GM12878 (cell line): Measurements from ENCODE around the gene TRAF3IP1. TPM values are rescaled to one million over a fixed set of nuclear protein-coding genes. Genes with fewer than 3 reads are reported as not detected.

Source experiments
- ATAC-seq: fragments of 200-7000 bp; cut with Tn5 transposase; 3 replicates; pipeline ENCODE4 v1.9.1; 2020; ENCODE audit warnings: mild to moderate bottlenecking, moderate library complexity
- BruUV-seq: library from RNA; stranded (reverse); fragments of 400-500 nt; replicated peaks from 2 replicates; lab custom pipeline; 2021; lab: Mats Ljungman, UMichigan
- CTCF ChIA-PET: fragments of 300-600 bp; sonication (Branson Sonifier 250); formaldehyde crosslinking; extraction: SDS; loops from one replicate; lab custom pipeline; 2021; ENCODE audit warnings: inconsistent platforms; lab: Yijun Ruan, JAX
- POLR2A ChIA-PET: fragments of 350-600 bp; formaldehyde crosslinking; extraction: SDS; loops from one replicate; lab custom pipeline; 2021; ENCODE audit warnings: inconsistent platforms; lab: Charles Lee
- RAD21 ChIA-PET: fragments of 300-600 bp; sonication (Branson Sonifier 250); formaldehyde crosslinking; loops from one replicate; lab custom pipeline; 2023; ENCODE audit warnings: antibody characterized with exemption; ENCODE audit not compliant: unreplicated experiment; lab: Charles Lee
- SMC1A ChIA-PET: fragments of 300-600 bp; sonication (Branson Sonifier 250); formaldehyde crosslinking; loops from one replicate; lab custom pipeline; 2023; ENCODE audit not compliant: unreplicated experiment, uncharacterized antibody; lab: Charles Lee
- DNase-seq: peaks from one replicate; pipeline ENCODE4 v3.0.0-alpha.2; 2011; ENCODE audit warnings: low read depth, low spot score
- FAIRE-seq: peaks from 3 replicates; lab custom pipeline; 2011; peaks lifted over from hg19 to GRCh38; lab: Jason Lieb, UNC
- H2AFZ ChIP-seq: 2 replicates; pipeline ENCODE4 v1.6.0; 2011; ENCODE audit warnings: low read depth, low read length, control low read depth; ENCODE audit not compliant: control insufficient read depth
- H3K27ac ChIP-seq: 2 replicates; pipeline ENCODE4 v1.5.1; 2011; ENCODE audit warnings: control low read depth; ENCODE audit not compliant: control insufficient read depth, insufficient read depth
- H3K27me3 ChIP-seq, 2 experiments: replicated peaks in 1 of 2; 2 replicates each; pipeline versions ENCODE4 v1.6.0 to v1.6.1; 2011; ENCODE audit warnings: low read length in 1 of 2; ENCODE audit not compliant: control insufficient read depth in 2 of 2, insufficient read depth in 2 of 2
- H3K36me3 ChIP-seq, 2 experiments: 2 replicates each; pipeline ENCODE4 v1.5.1; 2011; ENCODE audit warnings: low read length in 1 of 2; ENCODE audit not compliant: control insufficient read depth in 2 of 2, insufficient read depth in 2 of 2
- H3K4me1 ChIP-seq: 2 replicates; pipeline ENCODE4 v1.6.1; 2011; ENCODE audit warnings: mild to moderate bottlenecking, low read length, moderate library complexity, mixed read lengths; ENCODE audit not compliant: control insufficient read depth, insufficient read depth
- H3K4me2 ChIP-seq: 2 replicates; pipeline ENCODE4 v1.6.0; 2011; ENCODE audit warnings: control low read depth; ENCODE audit not compliant: control insufficient read depth, insufficient read depth
- H3K4me3 ChIP-seq: fragments of 200-600 bp; sonication (generic); 2 replicates; pipeline ENCODE4 v1.5.1; 2016
- H3K79me2 ChIP-seq: 2 replicates; pipeline ENCODE4 v1.6.0; 2011; ENCODE audit warnings: low read length; ENCODE audit not compliant: control insufficient read depth, insufficient read depth
- H3K9ac ChIP-seq: 2 replicates; pipeline ENCODE4 v1.8.0; 2011; ENCODE audit warnings: low read length, control low read depth, mixed read lengths; ENCODE audit not compliant: control insufficient read depth, insufficient read depth
- H3K9me3 ChIP-seq: replicated peaks from 3 replicates; pipeline ENCODE4 v1.5.1; 2011; ENCODE audit warnings: mild to moderate bottlenecking, low read length; ENCODE audit not compliant: control insufficient read depth, insufficient read depth
- H4K20me1 ChIP-seq: 2 replicates; pipeline ENCODE4 v1.6.0; 2011; ENCODE audit not compliant: control insufficient read depth, insufficient read depth
- ASH2L ChIP-seq: fragments of 300-600, 200-600 bp; sonication (generic); IDR thresholded peaks from 2 replicates; pipeline ENCODE4 v1.6.1; 2017; ENCODE audit warnings: low read depth, mild to moderate bottlenecking, borderline replicate concordance
- BMI1 ChIP-seq: fragments of 450-650 bp; IDR thresholded peaks from 2 replicates; pipeline ENCODE4 v1.6.1; 2016; ENCODE audit warnings: mild to moderate bottlenecking, moderate library complexity, borderline replicate concordance
- CBFB ChIP-seq: IDR thresholded peaks from 2 replicates; pipeline ENCODE4 v1.6.1; 2016; ENCODE audit warnings: antibody characterized with exemption, low read depth
- CBX5 ChIP-seq: sonication (generic); IDR thresholded peaks from 2 replicates; pipeline ENCODE4 v1.6.1; 2016; ENCODE audit warnings: low read depth, moderate library complexity, mild to moderate bottlenecking, inconsistent platforms
- CHD1 ChIP-seq: IDR thresholded peaks from 2 replicates; pipeline ENCODE4 v1.6.1; 2012; ENCODE audit warnings: low read depth, low read length, improper control_type of control experiment
- DPF2 ChIP-seq: fragments of 450-650 bp; IDR thresholded peaks from 2 replicates; pipeline ENCODE4 v1.6.1; 2017; ENCODE audit warnings: mild to moderate bottlenecking
- IKZF2 ChIP-seq, 2 experiments: fragments of 450-650 bp; IDR thresholded peaks; 2 replicates each; pipeline ENCODE4 v1.6.1; 2017; ENCODE audit warnings: mild to moderate bottlenecking in 2 of 2, moderate library complexity in 2 of 2
- KAT2A ChIP-seq: conservative IDR thresholded peaks from 2 replicates; pipeline ENCODE4 v1.6.1; 2011; ENCODE audit warnings: low read depth, low read length; ENCODE audit not compliant: control insufficient read depth
- LARP7 ChIP-seq: fragments of 450-650 bp; IDR thresholded peaks from 2 replicates; pipeline ENCODE4 v1.6.1; 2017; ENCODE audit warnings: mild to moderate bottlenecking
- POLR2AphosphoS5 ChIP-seq: IDR thresholded peaks from 2 replicates; pipeline ENCODE4 v1.6.1; 2011; ENCODE audit warnings: mild to moderate bottlenecking, low read length, inconsistent platforms
- RCOR1 ChIP-seq: conservative IDR thresholded peaks from 2 replicates; pipeline ENCODE4 v1.6.1; 2012; ENCODE audit warnings: low read depth, low read length, improper control_type of control experiment
- SREBF1 ChIP-seq: IDR thresholded peaks from 2 replicates; pipeline ENCODE4 v1.6.1; 2012; ENCODE audit warnings: mild to moderate bottlenecking, low read length
- SREBF2 ChIP-seq: IDR thresholded peaks from 2 replicates; pipeline ENCODE4 v1.6.1; 2012; ENCODE audit warnings: mild to moderate bottlenecking, low read length
- TAF1 ChIP-seq: IDR thresholded peaks from 2 replicates; pipeline ENCODE4 v1.6.1; 2011; ENCODE audit warnings: mild to moderate bottlenecking, low read depth, low read length, borderline replicate concordance
- YBX1 ChIP-seq: fragments of 450-650 bp; IDR thresholded peaks from 2 replicates; pipeline ENCODE4 v1.6.1; 2016; ENCODE audit warnings: antibody characterized with exemption
- ZBED1 ChIP-seq: IDR thresholded peaks from 2 replicates; pipeline ENCODE4 v1.6.1; 2016; ENCODE audit warnings: borderline replicate concordance
- ZNF24 ChIP-seq: fragments of 450-650 bp; IDR thresholded peaks from 2 replicates; pipeline ENCODE4 v1.6.1; 2017; ENCODE audit warnings: antibody characterized with exemption, mild to moderate bottlenecking
- WGBS: methylation state at CpG from one replicate; pipeline ENCODE4 v1.1.6; 2016; ENCODE audit warnings: low lambda C conversion rate; ENCODE audit not compliant: insufficient replicate concordance, insufficient coverage; ENCODE audit errors: missing lambda C conversion rate; 5-methylcytosine and 5-hydroxymethylcytosine counted together
- in situ Hi-C: fragments of 300-500 bp; cut with MboI; formaldehyde crosslinking; loops from 9 replicates; pipeline ENCODE4 v1.14.3; 2018; ENCODE audit warnings: mixed read lengths
- intact Hi-C: fragments of 100-400 bp; cut with micrococcal nuclease; formaldehyde crosslinking; loops from one replicate; pipeline ENCODE4 v1.14.2; 2022; ENCODE audit not compliant: unreplicated experiment
- polyA plus RNA-seq, 11 experiments: library from polyadenylated mRNA; depleted of rRNA in 4 of 11; unstranded in 6 of 11; stranded (reverse) in 5 of 11; fragments of >200 nt; fragmentation: Nextera tagmentation in 4 of 11; fragmentation: Illumina TruSeq in 1 of 11; extraction: Ambion mirVana in 4 of 11; extraction: Trizol in 1 of 11; gene quantifications; 1 replicate in 1 of 11; 2 replicates in 10 of 11; pipeline versions ENCODE4 v1.2.1 to v1.2.3, GENCODE V29; 2011 to 2016; ENCODE audit warnings: inconsistent platforms in 2 of 11, missing spikeins in 2 of 11, low read depth in 1 of 11
- total RNA-seq, 4 experiments: library from RNA; depleted of rRNA in 3 of 4; stranded (reverse); fragments of >200 nt in 3 of 4; fragmentation: Illumina TruSeq in 1 of 4; extraction: Trizol in 1 of 4; gene quantifications; 2 replicates each; pipeline versions ENCODE4 v1.2.1 to v1.2.3, GENCODE V29; 2013 to 2021
- TF ChIP-seq, protein P1 (sequence below): fragments of 450-650 bp; IDR thresholded peaks from 2 replicates; pipeline ENCODE4 v1.6.1; 2017; ENCODE audit warnings: mild to moderate bottlenecking, moderate library complexity
- TF ChIP-seq, protein P2 (sequence below): fragments of 450-650 bp; IDR thresholded peaks from 2 replicates; pipeline ENCODE4 v1.6.1; 2017; ENCODE audit warnings: mild to moderate bottlenecking, moderate library complexity

TRAF3IP1 gene
- total and polyA plus RNA-seq, 10 of the 15 experiments (the other 5 are each of a cell fraction or from before 2014, with no cell fraction given), result 1.6 to 7.5 (median 3.6) TPM

DNA sequence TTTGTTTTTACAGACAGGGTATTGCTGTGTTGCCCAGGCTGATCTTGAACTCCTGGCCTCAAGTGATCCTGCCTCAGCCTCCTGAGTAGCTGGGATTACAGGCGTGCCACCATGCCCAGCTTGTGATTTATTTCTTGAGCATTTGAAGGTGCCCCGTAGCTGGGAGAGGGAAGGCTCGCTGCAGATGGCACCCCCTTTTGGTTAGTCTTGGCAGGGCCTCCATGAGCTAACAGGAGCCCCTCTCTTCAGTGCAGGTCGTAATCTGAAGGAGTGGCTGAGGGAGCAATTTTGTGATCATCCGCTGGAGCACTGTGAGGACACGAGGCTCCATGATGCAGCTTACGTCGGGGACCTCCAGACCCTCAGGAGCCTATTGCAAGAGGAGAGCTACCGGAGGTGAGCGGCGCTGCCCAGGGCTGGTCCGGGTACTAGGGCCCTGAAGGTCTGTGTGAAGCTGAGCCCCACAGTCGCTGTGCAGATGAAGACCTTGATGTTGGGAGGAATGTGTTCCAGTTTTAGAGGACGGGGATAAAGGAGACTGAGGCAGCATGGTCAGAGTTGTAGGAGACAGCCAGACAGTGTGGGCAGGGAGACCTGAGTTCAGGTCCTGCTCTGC is 113.1 kb downstream of the TRAF3IP1 start:
- ChIA-PET SMC1A (no interaction called here), CTCF (no interaction called here), POLR2A (no interaction called here), RAD21 (no interaction called here)
- Histone ChIP-seq H3K36me3 (peaks cover 6 to 19% of the 10 kb centered on the region in 2 experiments), H3K9ac (no peak overlapping the region), H3K9me3 (no peaks in the 10 kb centered on the region; the same call in 2 of the 3 replicates), H3K4me3 (no peak overlapping the region), H3K27ac (no peak overlapping the region), H3K4me2 (no peak overlapping the region), H3K4me1 (peaks cover 2% of the 10 kb centered on the region; the same call in 1 of the 2 replicates), H3K79me2 (peaks cover 32% of the 10 kb centered on the region), H2AFZ (no peak overlapping the region), H4K20me1 (no peaks in the 10 kb centered on the region), H3K27me3 (no peaks in the 10 kb centered on the region)
- no peak for ATAC-seq
- intact Hi-C loops, result no loop called here
- no peak for DNase-seq
- no TSS peak for BruUV-seq
- 91% methylated on average over 14 of the region's 14 CpGs for WGBS
- in situ Hi-C loops, result no loop called here
- TF ChIP-seq LARP7 (no peak), CHD1 (no peak), POLR2AphosphoS5 (no peak), YBX1 (no peak), CBFB (no peak), CBX5 (no peak), TAF1 (no peak), IKZF2 (IDR thresholded peaks at IDR 0.05) (no peak), KAT2A (no peak), BMI1 (no peak), RCOR1 (no peak), DPF2 (no peak), ZNF24 (no peak), ASH2L (no peak), ZBED1 (no peak), SREBF1 (no peak), SREBF2 (no peak)
- TF ChIP-seq, protein P1, sequence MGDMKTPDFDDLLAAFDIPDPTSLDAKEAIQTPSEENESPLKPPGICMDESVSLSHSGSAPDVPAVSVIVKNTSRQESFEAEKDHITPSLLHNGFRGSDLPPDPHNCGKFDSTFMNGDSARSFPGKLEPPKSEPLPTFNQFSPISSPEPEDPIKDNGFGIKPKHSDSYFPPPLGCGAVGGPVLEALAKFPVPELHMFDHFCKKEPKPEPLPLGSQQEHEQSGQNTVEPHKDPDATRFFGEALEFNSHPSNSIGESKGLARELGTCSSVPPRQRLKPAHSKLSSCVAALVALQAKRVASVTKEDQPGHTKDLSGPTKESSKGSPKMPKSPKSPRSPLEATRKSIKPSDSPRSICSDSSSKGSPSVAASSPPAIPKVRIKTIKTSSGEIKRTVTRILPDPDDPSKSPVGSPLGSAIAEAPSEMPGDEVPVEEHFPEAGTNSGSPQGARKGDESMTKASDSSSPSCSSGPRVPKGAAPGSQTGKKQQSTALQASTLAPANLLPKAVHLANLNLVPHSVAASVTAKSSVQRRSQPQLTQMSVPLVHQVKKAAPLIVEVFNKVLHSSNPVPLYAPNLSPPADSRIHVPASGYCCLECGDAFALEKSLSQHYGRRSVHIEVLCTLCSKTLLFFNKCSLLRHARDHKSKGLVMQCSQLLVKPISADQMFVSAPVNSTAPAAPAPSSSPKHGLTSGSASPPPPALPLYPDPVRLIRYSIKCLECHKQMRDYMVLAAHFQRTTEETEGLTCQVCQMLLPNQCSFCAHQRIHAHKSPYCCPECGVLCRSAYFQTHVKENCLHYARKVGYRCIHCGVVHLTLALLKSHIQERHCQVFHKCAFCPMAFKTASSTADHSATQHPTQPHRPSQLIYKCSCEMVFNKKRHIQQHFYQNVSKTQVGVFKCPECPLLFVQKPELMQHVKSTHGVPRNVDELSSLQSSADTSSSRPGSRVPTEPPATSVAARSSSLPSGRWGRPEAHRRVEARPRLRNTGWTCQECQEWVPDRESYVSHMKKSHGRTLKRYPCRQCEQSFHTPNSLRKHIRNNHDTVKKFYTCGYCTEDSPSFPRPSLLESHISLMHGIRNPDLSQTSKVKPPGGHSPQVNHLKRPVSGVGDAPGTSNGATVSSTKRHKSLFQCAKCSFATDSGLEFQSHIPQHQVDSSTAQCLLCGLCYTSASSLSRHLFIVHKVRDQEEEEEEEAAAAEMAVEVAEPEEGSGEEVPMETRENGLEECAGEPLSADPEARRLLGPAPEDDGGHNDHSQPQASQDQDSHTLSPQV, result no peak
- TF ChIP-seq, protein P2, sequence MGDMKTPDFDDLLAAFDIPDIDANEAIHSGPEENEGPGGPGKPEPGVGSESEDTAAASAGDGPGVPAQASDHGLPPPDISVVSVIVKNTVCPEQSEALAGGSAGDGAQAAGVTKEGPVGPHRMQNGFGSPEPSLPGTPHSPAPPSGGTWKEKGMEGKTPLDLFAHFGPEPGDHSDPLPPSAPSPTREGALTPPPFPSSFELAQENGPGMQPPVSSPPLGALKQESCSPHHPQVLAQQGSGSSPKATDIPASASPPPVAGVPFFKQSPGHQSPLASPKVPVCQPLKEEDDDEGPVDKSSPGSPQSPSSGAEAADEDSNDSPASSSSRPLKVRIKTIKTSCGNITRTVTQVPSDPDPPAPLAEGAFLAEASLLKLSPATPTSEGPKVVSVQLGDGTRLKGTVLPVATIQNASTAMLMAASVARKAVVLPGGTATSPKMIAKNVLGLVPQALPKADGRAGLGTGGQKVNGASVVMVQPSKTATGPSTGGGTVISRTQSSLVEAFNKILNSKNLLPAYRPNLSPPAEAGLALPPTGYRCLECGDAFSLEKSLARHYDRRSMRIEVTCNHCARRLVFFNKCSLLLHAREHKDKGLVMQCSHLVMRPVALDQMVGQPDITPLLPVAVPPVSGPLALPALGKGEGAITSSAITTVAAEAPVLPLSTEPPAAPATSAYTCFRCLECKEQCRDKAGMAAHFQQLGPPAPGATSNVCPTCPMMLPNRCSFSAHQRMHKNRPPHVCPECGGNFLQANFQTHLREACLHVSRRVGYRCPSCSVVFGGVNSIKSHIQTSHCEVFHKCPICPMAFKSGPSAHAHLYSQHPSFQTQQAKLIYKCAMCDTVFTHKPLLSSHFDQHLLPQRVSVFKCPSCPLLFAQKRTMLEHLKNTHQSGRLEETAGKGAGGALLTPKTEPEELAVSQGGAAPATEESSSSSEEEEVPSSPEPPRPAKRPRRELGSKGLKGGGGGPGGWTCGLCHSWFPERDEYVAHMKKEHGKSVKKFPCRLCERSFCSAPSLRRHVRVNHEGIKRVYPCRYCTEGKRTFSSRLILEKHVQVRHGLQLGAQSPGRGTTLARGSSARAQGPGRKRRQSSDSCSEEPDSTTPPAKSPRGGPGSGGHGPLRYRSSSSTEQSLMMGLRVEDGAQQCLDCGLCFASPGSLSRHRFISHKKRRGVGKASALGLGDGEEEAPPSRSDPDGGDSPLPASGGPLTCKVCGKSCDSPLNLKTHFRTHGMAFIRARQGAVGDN, result no peak
- no peak for FAIRE-seq
